GM12865 (cell line): Measurements from ENCODE around the gene NGF.
"Not testable (repeated sequence)": the region's sequence is repeated elsewhere in the genome, so short reads cannot be mapped to it uniquely, and the experiment has no call there.

Source experiments
- DNase-seq: peaks from one replicate; pipeline ENCODE4 v3.0.0; 2010; ENCODE audit warnings: low read depth
- H3K4me3 ChIP-seq: 2 replicates; pipeline ENCODE4 v1.5.1; 2011; ENCODE audit warnings: mild to moderate bottlenecking, low read depth, low read length, control low read depth
- TF ChIP-seq, protein P1 (sequence below): IDR thresholded peaks from 2 replicates; pipeline ENCODE4 v1.5.1; 2011; ENCODE audit warnings: low read length, control low read depth, low read depth, inconsistent platforms; ENCODE audit not compliant: insufficient read depth; ENCODE audit errors: missing control alignments

NGF gene

DNA sequence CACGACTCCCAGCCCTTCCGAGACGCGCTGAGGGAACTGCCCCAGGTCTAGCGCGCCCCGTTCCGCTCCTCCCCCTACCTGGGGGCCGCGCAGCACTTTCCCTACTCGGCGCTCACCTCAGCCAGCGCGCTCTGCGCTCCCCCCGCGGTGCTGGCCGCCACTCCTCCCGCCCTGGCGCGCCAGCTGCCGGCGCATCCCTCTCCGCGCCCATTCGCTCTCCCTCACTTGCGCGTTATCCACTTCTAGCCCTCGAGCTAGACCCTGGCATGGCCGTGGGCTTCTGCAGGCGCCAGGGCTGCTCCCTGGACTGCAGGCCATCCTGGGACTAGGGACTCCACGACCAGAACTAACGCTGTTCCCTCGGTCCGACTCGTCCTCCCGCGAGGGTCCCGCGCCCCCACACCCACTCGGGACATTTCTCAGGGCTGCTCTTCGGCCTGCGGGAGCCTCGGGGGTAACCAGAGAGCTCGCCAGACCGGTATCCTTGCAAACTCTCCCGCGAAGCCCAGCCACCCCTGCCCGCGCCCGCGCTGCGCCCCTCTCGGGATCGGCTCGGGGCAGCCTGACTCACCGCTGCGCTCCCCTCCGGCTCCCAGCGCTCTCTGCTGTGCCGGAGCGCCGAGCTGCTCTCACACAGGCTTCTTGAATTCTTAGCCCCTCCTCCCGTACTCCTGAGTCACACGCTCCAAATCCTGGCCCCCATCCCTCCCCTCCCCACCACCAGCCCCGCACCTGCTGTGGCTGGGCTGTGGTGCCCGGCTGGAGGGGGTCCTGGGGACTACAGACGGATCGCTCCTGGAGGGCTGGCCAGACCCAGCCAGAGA is at the start of gene NGF:
Gene NGF, minus strand, starts transcription at position 617 of the 824 bp plus-strand sequence. CDS start 51,454 bp downstream, outside the sequence.
- DNase-seq: no peak
- TF ChIP-seq, protein P1, sequence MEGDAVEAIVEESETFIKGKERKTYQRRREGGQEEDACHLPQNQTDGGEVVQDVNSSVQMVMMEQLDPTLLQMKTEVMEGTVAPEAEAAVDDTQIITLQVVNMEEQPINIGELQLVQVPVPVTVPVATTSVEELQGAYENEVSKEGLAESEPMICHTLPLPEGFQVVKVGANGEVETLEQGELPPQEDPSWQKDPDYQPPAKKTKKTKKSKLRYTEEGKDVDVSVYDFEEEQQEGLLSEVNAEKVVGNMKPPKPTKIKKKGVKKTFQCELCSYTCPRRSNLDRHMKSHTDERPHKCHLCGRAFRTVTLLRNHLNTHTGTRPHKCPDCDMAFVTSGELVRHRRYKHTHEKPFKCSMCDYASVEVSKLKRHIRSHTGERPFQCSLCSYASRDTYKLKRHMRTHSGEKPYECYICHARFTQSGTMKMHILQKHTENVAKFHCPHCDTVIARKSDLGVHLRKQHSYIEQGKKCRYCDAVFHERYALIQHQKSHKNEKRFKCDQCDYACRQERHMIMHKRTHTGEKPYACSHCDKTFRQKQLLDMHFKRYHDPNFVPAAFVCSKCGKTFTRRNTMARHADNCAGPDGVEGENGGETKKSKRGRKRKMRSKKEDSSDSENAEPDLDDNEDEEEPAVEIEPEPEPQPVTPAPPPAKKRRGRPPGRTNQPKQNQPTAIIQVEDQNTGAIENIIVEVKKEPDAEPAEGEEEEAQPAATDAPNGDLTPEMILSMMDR: no peak
- H3K4me3 ChIP-seq: no peak within 1 kb of the TSS

DNA sequence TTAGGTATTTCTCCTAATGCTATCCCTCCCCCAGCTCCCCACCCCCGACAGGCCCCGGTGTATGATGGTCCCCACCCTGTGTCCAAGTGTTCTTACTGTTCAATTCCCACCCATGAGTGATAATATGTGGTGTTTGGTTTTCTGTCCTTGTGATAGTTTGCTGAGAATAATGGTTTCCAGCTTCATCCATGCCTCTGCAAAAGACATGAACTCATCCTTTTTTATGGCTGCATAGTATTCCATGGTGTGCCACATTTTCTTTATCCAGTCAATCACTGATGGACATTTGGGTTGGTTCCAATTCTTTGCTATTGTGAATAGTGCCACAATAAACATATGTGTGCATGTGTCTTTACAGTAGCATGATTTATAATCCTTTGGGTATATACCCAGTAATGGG is 45.4 kb upstream of the NGF start:
- H3K4me3 ChIP-seq, DNase-seq: not testable (repeated sequence)

DNA sequence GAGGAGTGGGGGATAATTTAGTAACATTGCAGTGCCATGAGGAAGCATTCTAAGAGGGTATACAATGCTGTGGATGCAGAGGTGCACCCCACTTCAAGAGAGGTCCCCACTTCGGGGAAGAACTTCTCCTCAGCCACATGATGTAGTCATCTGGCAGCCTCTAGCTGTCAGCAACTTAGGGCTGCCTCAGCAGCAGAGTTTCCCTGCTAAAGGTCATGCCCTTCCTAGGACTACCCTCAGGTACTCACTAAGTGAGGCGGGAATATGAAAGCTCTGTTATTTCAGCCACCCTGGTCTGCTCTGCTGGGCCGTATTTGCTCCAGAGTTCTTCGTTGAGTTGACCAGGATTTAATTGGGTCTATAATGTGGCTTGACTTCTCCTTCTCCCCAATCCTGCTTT is 41.9 kb upstream of the NGF start:
- TF ChIP-seq, protein P1: no peak
- no peak for DNase-seq
- H3K4me3 ChIP-seq: no peak overlapping the region

DNA sequence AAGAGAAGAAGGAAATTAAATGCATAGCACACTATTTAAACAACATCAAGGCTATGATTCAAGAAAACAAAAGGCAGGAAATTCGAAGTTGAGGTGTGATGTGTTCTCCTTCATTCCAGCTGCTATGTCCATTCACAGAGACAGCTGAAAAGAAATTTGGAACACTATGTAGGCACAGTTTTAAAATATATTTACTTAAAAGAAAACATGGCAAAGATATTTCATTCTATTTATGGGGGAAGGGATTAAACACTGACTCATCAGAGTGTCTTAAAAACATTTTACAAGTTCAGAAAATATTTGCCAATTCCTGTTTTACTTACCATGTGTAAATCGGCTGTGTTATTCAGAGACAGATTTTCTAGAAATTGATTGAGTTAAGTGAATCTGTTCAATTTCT is 39.4 kb upstream of the NGF start:
- no peak overlapping the region for H3K4me3 ChIP-seq
- TF ChIP-seq, protein P1: no peak
- DNase-seq: no peak

DNA sequence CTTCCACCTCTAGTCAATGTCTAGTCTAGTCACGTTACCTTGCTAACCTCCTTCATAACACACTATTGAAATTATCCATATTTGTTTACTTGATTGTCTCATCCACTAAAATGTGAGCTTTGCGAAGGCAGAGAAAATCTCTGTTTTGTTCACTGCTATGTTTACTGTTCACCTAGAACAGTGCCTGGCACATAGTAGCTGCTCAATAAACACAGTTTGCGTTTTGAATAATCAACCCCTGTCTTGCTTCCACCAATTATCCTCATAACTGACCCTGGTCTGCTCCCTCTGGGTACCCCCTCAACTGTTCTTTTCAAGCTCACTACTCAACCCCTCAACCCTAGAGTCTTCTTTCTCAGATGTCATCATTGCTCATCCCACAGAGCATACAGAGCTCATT is 36.5 kb upstream of the NGF start:
- DNase-seq: no peak
- TF ChIP-seq, protein P1: no peak
- no peak overlapping the region for H3K4me3 ChIP-seq

DNA sequence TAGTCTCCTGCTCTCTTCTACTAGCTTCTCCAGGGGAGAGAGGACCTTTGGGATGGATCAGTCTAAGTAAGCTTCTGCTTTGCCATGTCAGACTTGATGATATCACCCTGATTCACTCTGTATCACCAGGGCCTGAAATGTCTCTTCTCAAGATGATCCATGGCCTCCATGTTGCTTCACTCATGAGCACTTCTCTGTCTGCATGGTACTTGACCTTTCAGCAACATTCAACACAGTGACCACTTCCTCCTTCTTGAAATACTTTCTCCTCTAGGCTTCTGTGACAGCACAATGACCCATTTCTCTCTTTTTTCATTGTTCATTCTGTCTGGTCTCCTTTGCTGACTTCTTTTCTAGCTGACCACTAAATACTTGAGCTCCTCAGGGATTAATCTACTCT is 35.3 kb upstream of the NGF start:
- no peak for DNase-seq
- H3K4me3 ChIP-seq: no peak overlapping the region
- TF ChIP-seq, protein P1: no peak

DNA sequence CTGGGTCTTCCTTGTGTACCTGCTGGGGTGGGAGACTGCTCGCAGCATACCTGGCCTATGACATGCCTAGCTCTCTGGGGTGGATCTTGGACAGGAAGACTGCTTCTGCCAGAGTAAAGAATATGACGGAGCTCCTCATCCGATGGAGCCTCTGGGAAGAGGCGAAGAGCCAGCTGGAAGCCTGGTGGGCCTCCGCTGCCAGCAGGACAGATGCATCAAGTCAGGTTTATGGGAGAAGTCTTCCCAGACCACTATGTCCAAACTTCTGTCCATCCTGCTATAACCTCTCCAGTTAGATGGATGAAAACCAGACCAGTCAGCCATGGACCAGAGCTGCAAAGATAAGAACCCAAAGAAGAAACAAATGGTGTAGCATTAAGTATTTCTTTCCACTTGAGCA is 27.7 kb upstream of the NGF start:
- TF ChIP-seq, protein P1: no peak
- no peak overlapping the region for H3K4me3 ChIP-seq
- DNase-seq: no peak
